ENCODE data around the gene NEDD4L. TPM values are rescaled to one million over a fixed set of nuclear protein-coding genes. Genes with fewer than 3 reads are reported as not detected.

The NEDD4L gene
- total and polyA plus RNA-seq, 10 of the 15 experiments (the other 5 are each of a cell fraction or from before 2014, with no cell fraction given), result 7.4 to 24.0 (median 17.7) TPM

DNA sequence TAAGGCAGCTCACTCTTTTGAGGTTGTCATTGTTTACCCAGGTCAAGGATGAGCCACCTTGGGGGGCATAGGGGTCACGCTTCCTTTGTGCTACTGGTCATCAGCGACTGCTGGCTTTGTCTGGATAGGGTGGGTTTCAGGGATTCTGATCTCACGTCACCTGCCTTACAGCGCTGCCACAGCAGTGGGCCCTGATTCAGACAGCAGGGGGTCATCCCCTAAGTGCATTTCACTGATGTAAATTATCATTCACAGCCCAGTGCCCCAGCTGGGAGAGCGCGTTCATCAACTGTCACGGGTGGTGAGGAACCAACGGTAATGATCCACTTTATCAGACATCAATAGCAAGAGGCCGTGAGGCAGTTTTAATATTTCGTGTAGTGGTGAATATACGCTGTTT, 291.2 kb downstream of the NEDD4L start:
- DNase-seq (ENCODE audit: low read depth, low spot score), result no peak
- POLR2A ChIA-PET, result no interaction called here
- CTCF ChIA-PET, result interaction anchor here (1.2 to 1.6 kb wide), 4 partner anchors 9 to 193 kb away, joined by 3 to 5 read pairs (median 3); no protein-coding TSS in a partner anchor
- intact Hi-C loops (cut with micrococcal nuclease; ENCODE audit: unreplicated experiment), result no loop called here
- no peak for FAIRE-seq
- H2AFZ ChIP-seq (ENCODE audit: control insufficient read depth, low read depth, low read length), result no peak overlapping the region
- H3K27ac ChIP-seq (ENCODE audit: control insufficient read depth, insufficient read depth), result no peak overlapping the region
- no TSS peak for BruUV-seq (replicated peaks)
- no peaks in the 10 kb centered on the region for H3K4me1 ChIP-seq (ENCODE audit: control insufficient read depth, insufficient read depth, low read length)
- H3K27me3 ChIP-seq (replicated peaks in 1 of 2; ENCODE audit: control insufficient read depth in 2 of 2, insufficient read depth in 2 of 2, low read length in 1 of 2), result no peaks in the 10 kb centered on the region
- no peak for TF ChIP-seq WRNIP1 (IDR thresholded peaks at IDR 0.05; ENCODE audit: borderline replicate concordance, low read depth, low read length)
- TF ChIP-seq CREB1 (IDR thresholded peaks at IDR 0.05; ENCODE audit: low read depth), result no peak
- TF ChIP-seq, protein P1, sequence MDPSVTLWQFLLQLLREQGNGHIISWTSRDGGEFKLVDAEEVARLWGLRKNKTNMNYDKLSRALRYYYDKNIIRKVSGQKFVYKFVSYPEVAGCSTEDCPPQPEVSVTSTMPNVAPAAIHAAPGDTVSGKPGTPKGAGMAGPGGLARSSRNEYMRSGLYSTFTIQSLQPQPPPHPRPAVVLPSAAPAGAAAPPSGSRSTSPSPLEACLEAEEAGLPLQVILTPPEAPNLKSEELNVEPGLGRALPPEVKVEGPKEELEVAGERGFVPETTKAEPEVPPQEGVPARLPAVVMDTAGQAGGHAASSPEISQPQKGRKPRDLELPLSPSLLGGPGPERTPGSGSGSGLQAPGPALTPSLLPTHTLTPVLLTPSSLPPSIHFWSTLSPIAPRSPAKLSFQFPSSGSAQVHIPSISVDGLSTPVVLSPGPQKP (IDR thresholded peaks at IDR 0.05; ENCODE audit: low read depth, low read length), result no peak
- TF ChIP-seq, protein P2, sequence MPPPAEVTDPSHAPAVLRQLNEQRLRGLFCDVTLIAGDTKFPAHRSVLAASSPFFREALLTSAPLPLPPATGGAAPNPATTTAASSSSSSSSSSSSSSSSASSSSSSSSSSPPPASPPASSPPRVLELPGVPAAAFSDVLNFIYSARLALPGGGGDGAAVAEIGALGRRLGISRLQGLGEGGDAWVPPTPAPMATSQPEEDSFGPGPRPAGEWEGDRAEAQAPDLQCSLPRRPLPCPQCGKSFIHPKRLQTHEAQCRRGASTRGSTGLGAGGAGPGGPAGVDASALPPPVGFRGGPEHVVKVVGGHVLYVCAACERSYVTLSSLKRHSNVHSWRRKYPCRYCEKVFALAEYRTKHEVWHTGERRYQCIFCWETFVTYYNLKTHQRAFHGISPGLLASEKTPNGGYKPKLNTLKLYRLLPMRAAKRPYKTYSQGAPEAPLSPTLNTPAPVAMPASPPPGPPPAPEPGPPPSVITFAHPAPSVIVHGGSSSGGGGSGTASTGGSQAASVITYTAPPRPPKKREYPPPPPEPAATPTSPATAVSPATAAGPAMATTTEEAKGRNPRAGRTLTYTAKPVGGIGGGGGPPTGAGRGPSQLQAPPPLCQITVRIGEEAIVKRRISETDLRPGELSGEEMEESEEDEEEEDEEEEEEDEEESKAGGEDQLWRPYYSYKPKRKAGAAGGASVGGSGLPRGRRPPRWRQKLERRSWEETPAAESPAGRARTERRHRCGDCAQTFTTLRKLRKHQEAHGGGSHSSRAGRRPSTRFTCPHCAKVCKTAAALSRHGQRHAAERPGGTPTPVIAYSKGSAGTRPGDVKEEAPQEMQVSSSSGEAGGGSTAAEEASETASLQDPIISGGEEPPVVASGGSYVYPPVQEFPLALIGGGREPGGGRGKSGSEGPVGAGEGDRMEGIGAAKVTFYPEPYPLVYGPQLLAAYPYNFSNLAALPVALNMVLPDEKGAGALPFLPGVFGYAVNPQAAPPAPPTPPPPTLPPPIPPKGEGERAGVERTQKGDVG (CRISPR knock-in tag; IDR thresholded peaks at IDR 0.05), result no peak
- no peak for TF ChIP-seq KDM1A (IDR thresholded peaks at IDR 0.05; ENCODE audit: borderline replicate concordance)
- ATAC-seq, result no peak
- H3K36me3 ChIP-seq (ENCODE audit: control insufficient read depth in 2 of 2, insufficient read depth in 2 of 2, low read length in 1 of 2), result no peaks in the 10 kb centered on the region; a peak in 1 of 4 replicates
- H4K20me1 ChIP-seq (ENCODE audit: control insufficient read depth, insufficient read depth), result no peaks in the 10 kb centered on the region
- H3K9me3 ChIP-seq (replicated peaks; ENCODE audit: control insufficient read depth, insufficient read depth, low read length), result no peaks in the 10 kb centered on the region
- H3K4me2 ChIP-seq (ENCODE audit: control insufficient read depth, insufficient read depth), result no peak overlapping the region
- H3K79me2 ChIP-seq (ENCODE audit: control insufficient read depth, insufficient read depth, low read length), result no peaks in the 10 kb centered on the region
- no peak overlapping the region for H3K9ac ChIP-seq (ENCODE audit: control insufficient read depth, insufficient read depth, low read length)
- WGBS (ENCODE audit: insufficient coverage, insufficient replicate concordance, low lambda C conversion rate, missing lambda C conversion rate), result 81% methylated on average over 11 of the region's 11 CpGs
- SMC1A ChIA-PET (ENCODE audit: uncharacterized antibody, unreplicated experiment), result interaction anchor here (1.1 to 1.6 kb wide), 2 partner anchors 10 to 13 kb away, joined by 3 to 5 read pairs; no protein-coding TSS in a partner anchor
- H3K4me3 ChIP-seq, result no peak overlapping the region
- RAD21 ChIA-PET (ENCODE audit: unreplicated experiment), result no interaction called here
- in situ Hi-C loops (cut with MboI), result no loop called here
